ENCODE results near the gene CDC42EP2.

- TF ChIP-seq CTCF (IDR thresholded peaks at IDR 0.05) (peak in 2 of 5 experiments; percentile 19 to 56), POLR2AphosphoS5 (IDR thresholded peaks at IDR 0.05) (no peak), POLR2A (IDR thresholded peaks at IDR 0.05) (no peak), EP300 (IDR thresholded peaks at IDR 0.05; ENCODE audit: low read depth) (no peak)
Observed at GRCh38 chr11:65315866-65316226, 1.2 kb downstream of the CDC42EP2 start.
